CD4-positive, alpha-beta T cell treated with Interleukin-2 at 100 ng/mL for 4 hours (primary cell): ENCODE results near the gene BRCA1.
"Not testable (repeated sequence)": the region's sequence is repeated elsewhere in the genome, so short reads cannot be mapped to it uniquely, and the experiment has no call there.

Experiments
- DNase-seq: peaks from one replicate; pipeline ENCODE4 v3.0.0-alpha.2; 2020; ENCODE audit warnings: low spot score

The BRCA1 gene

GRCh38 chr17:43069368-43069898 is 55.7 kb downstream of the BRCA1 start:
- DNase-seq, result no peak

GRCh38 chr17:43068570-43069367 is 56.4 kb downstream of the BRCA1 start:
- DNase-seq, result no peak

GRCh38 chr17:43062984-43063638 is 62.1 kb downstream of the BRCA1 start:
- no peak for DNase-seq

GRCh38 chr17:43056051-43056450 is 69.1 kb downstream of the BRCA1 start:
- no peak for DNase-seq

- DNase-seq, result not testable (repeated sequence)
Observed at GRCh38 chr17:43053008-43053407, 72.2 kb downstream of the BRCA1 start.

GRCh38 chr17:43051969-43052368 is 73.2 kb downstream of the BRCA1 start:
- DNase-seq, result no peak

GRCh38 chr17:43044024-43044423 is 81.1 kb downstream of the BRCA1 start:
- DNase-seq, result no peak

GRCh38 chr17:43043307-43043706 is 81.9 kb downstream of the BRCA1 start:
- no peak for DNase-seq

GRCh38 chr17:43042025-43042628 is 83.0 kb downstream of the BRCA1 start:
- no peak for DNase-seq

- DNase-seq, result no peak
Observed at GRCh38 chr17:43040655-43041054, 84.5 kb downstream of the BRCA1 start.

- DNase-seq, result no peak
Observed at GRCh38 chr17:43039646-43040045, 85.5 kb downstream of the BRCA1 start.

- no peak for DNase-seq
Observed at GRCh38 chr17:43034894-43035293, 90.3 kb downstream of the BRCA1 start.

GRCh38 chr17:43033948-43034881 is 90.9 kb downstream of the BRCA1 start:
- DNase-seq, result no peak

GRCh38 chr17:43031666-43032065 is 93.5 kb downstream of the BRCA1 start:
- no peak for DNase-seq

GRCh38 chr17:43030137-43030767 is 94.9 kb downstream of the BRCA1 start:
- no peak for DNase-seq

GRCh38 chr17:43028221-43028861 is 96.8 kb downstream of the BRCA1 start:
- DNase-seq, result no peak

- no peak for DNase-seq
Observed at GRCh38 chr17:43027091-43028032, 97.8 kb downstream of the BRCA1 start.

GRCh38 chr17:43026595-43026994 is 98.6 kb downstream of the BRCA1 start:
- DNase-seq, result no peak

GRCh38 chr17:43025766-43026537 is 99.2 kb downstream of the BRCA1 start:
- DNase-seq, result no peak
